Measurements from ENCODE around the gene CCDC6. TPM values are rescaled to one million over a fixed set of nuclear protein-coding genes. Genes with fewer than 3 reads are reported as not detected.

Gene CCDC6
- total RNA-seq, 1 donor from 2014 or later = 55.4 TPM

DNA sequence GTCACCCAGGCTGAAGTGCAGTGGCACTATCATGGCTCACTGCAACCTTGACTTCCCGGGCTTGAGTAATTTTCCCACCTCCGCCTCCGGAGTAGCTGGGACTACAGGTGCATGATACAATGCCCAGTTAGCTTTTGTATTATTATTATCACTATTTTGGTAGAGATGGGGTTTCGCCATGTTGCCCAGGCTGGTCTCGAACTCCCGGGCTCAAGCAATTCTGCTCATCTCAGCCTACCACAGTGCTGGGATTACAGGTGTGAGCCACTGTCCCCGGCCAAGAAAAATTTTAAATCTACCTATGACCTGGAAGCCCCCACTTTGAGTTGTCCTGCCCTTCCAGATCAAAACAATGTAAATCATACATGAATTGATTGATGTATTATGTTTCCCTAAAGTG, 38.8 kb downstream of the CCDC6 start:
- H3K9me3 Mint-ChIP-seq = no peaks in the 10 kb centered on the region
- no peaks in the 10 kb centered on the region for H3K27me3 Mint-ChIP-seq
- no peak overlapping the region for H3K27ac Mint-ChIP-seq
- H3K4me3 Mint-ChIP-seq = no peak overlapping the region
- peaks cover 44% of the 10 kb centered on the region for H3K4me1 Mint-ChIP-seq (ENCODE audit: unreplicated experiment)
- TF ChIP-seq, protein P1, sequence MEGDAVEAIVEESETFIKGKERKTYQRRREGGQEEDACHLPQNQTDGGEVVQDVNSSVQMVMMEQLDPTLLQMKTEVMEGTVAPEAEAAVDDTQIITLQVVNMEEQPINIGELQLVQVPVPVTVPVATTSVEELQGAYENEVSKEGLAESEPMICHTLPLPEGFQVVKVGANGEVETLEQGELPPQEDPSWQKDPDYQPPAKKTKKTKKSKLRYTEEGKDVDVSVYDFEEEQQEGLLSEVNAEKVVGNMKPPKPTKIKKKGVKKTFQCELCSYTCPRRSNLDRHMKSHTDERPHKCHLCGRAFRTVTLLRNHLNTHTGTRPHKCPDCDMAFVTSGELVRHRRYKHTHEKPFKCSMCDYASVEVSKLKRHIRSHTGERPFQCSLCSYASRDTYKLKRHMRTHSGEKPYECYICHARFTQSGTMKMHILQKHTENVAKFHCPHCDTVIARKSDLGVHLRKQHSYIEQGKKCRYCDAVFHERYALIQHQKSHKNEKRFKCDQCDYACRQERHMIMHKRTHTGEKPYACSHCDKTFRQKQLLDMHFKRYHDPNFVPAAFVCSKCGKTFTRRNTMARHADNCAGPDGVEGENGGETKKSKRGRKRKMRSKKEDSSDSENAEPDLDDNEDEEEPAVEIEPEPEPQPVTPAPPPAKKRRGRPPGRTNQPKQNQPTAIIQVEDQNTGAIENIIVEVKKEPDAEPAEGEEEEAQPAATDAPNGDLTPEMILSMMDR (conservative IDR thresholded peaks at IDR 0.05) = no peak
- DNase-seq (ENCODE audit: extremely low spot score, unreplicated experiment) = no peak
- H3K36me3 Mint-ChIP-seq = peaks cover 6% of the 10 kb centered on the region

DNA sequence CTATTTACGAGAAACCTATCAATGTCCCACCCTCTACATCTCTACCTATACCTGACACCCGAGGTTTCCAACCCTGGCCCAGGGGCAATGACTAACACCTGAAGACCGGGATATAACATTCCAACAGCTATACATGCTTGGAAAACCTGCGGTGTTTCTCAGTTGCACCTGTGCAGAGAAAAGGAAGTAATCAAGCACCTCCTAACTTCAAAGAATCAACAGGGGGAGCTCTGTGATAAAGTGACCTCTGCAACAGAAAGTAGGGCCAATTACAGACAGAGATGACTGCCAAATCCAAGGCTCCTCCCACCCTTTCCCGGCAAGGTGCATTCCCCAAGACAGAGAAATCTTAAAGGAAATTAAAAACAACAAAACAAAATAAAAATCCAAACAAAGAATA, 41.3 kb downstream of the CCDC6 start:
- DNase-seq (ENCODE audit: extremely low spot score, unreplicated experiment) = no peak
- peak overlapping the region; percentile 66 for H3K27ac Mint-ChIP-seq
- peaks cover 22% of the 10 kb centered on the region for H3K36me3 Mint-ChIP-seq
- peaks cover 36% of the 10 kb centered on the region for H3K4me1 Mint-ChIP-seq (ENCODE audit: unreplicated experiment)
- H3K9me3 Mint-ChIP-seq = peaks cover 9% of the 10 kb centered on the region
- H3K4me3 Mint-ChIP-seq = peak overlapping the region; percentile 36
- no peaks in the 10 kb centered on the region for H3K27me3 Mint-ChIP-seq
- TF ChIP-seq, protein P1 (conservative IDR thresholded peaks at IDR 0.05) = no peak

DNA sequence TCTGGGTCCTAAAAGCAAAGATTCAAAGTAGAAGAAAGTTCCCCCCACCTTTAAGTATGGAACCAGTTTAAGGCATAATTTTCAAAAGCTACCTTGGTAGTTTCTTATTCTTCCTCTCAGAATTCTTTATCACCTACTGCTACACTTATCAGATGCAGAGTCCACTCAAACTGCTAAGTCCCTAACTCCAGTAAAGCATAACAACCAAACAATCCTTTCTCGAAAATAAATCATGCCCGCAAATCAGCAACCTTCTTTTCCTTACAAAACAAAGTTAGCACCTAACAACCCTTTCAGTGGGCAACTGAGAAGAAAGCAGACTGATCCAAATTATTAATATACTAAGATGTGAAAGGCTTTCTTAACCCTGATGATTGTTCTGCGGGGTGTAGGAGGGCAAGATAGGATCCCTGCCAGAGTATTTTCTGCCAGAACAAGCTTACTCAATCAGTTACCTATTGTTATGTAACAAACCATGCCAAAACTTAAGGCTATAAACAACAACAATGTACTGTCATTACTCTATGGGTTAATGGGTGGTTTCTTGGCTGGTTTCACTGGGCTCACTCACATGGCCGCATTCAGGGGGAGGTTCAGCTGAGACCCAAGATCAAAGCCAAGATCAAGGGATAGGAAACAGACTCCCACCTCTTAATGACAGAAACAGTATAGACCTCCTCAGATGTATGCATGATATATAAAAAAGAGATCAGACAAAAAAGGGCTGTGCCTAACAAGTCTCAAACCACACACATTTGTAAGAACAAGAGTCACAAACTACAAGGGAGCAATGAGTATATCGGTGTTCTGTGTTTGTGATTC, 42.0 kb downstream of the CCDC6 start:
- H3K36me3 Mint-ChIP-seq = peaks cover 28% of the 10 kb centered on the region
- no peak for DNase-seq (ENCODE audit: extremely low spot score, unreplicated experiment)
- H3K4me1 Mint-ChIP-seq (ENCODE audit: unreplicated experiment) = peaks cover 30% of the 10 kb centered on the region
- H3K27me3 Mint-ChIP-seq = no peaks in the 10 kb centered on the region
- H3K27ac Mint-ChIP-seq = peak overlapping the region; percentile 66
- no peak overlapping the region for H3K4me3 Mint-ChIP-seq
- H3K9me3 Mint-ChIP-seq = peaks cover 12% of the 10 kb centered on the region
- TF ChIP-seq, protein P1 (conservative IDR thresholded peaks at IDR 0.05) = no peak

DNA sequence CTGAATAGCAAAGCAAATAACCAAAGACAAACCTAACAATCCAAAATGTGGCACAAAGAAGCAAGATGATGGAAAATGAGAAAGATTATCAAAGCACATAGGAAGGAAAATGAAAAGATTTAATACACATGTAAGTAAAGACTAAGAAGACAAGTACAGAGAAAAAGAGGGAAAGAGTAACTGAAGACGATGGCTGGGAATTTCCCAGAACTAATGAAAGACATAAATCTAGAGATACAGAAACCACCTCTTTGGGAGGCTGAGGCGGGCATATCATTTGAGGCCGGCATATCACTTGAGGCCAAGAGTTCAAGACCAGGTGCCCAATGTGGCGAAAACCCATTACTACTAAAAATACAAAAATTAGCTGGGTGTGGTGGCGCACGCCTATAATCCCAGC, 46.8 kb downstream of the CCDC6 start:
- Mint-ChIP-seq H3K36me3 (peaks cover 29% of the 10 kb centered on the region), H3K4me3 (no peak overlapping the region), H3K27me3 (no peaks in the 10 kb centered on the region), H3K4me1 (ENCODE audit: unreplicated experiment) (peaks cover 28% of the 10 kb centered on the region), H3K27ac (no peak overlapping the region), H3K9me3 (peaks cover 16% of the 10 kb centered on the region)
- DNase-seq (ENCODE audit: extremely low spot score, unreplicated experiment) = no peak
- TF ChIP-seq, protein P1 (conservative IDR thresholded peaks at IDR 0.05) = no peak

DNA sequence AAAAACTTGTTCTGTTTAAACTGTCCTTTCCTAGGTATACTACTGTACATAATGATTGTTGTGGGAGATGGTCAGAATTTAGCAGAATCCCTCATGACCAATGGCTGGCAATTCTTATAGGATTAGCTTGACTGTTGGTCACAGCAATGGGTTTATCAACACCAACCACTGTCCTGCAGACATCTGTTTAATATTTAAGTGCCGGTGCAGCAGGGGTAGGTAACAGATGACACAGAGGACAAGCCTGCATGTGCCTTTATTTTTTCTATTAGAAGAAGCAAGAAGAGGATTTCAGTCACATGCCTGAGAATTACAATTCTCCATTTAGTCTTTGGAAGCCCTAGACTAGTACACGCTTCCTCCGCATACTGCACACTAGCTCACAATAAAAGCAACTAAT, 48.4 kb downstream of the CCDC6 start:
- TF ChIP-seq, protein P1 (conservative IDR thresholded peaks at IDR 0.05) = no peak
- Mint-ChIP-seq H3K36me3 (peaks cover 36% of the 10 kb centered on the region), H3K9me3 (peaks cover 18% of the 10 kb centered on the region), H3K27ac (no peak overlapping the region), H3K4me1 (ENCODE audit: unreplicated experiment) (peaks cover 32% of the 10 kb centered on the region), H3K27me3 (no peaks in the 10 kb centered on the region), H3K4me3 (no peak overlapping the region)
- DNase-seq (ENCODE audit: extremely low spot score, unreplicated experiment) = no peak

All from type B pancreatic cell (in vitro differentiated cells).